Measurements from ENCODE around the gene FREM1.

GRCh38 chr9:14766299-14766698 lies 143.9 kb downstream of the FREM1 start:
- TF ChIP-seq POLR2A (IDR thresholded peaks at IDR 0.05; ENCODE audit: low read depth, low read length) (no peak), CTCF (conservative IDR thresholded peaks at IDR 0.05; ENCODE audit: low read depth, low read length) (no peak), USF2 (IDR thresholded peaks at IDR 0.05; ENCODE audit: low read depth, low read length) (no peak), FOS (IDR thresholded peaks at IDR 0.05; ENCODE audit: low read depth, low read length) (no peak), RFX5 (IDR thresholded peaks at IDR 0.05; ENCODE audit: low read depth, low read length) (no peak)

All from IMR-90 (cell line).